Mesendoderm (in vitro differentiated cells): ENCODE measurements around the gene MERTK.

Source experiments
- DNase-seq: peaks from one replicate; pipeline ENCODE4 v3.0.0; 2013
- H2AK5ac ChIP-seq: 2 replicates; pipeline ENCODE4 v1.6.1; 2013; ENCODE audit warnings: low read length, inconsistent platforms
- H2BK120ac ChIP-seq: 2 replicates; pipeline ENCODE4 v1.6.1; 2013; ENCODE audit warnings: low read depth, mild to moderate bottlenecking, low read length, moderate library complexity, mixed read lengths
- H2BK15ac ChIP-seq: replicated peaks from 2 replicates; pipeline ENCODE4 v1.6.1; 2013; ENCODE audit warnings: low read depth, mild to moderate bottlenecking, moderate library complexity
- H2BK5ac ChIP-seq: 2 replicates; pipeline ENCODE4 v1.6.1; 2013; ENCODE audit warnings: low read length, inconsistent platforms
- H3K18ac ChIP-seq: 2 replicates; pipeline ENCODE4 v1.6.1; 2013; ENCODE audit warnings: mild to moderate bottlenecking, low read length, mixed read lengths
- H3K23ac ChIP-seq: one replicate; pipeline ENCODE4 v1.6.1; 2013; ENCODE audit warnings: low read length
- H3K27ac ChIP-seq: 2 replicates; pipeline ENCODE4 v1.5.1; 2013; ENCODE audit warnings: low read depth, mild to moderate bottlenecking, inconsistent platforms, low read length, moderate library complexity
- H3K27me3 ChIP-seq: 2 replicates; pipeline ENCODE4 v1.6.1; 2013; ENCODE audit warnings: low read length, control low read depth, mild to moderate bottlenecking, inconsistent platforms; ENCODE audit not compliant: insufficient read depth, poor library complexity
- H3K36me3 ChIP-seq: 2 replicates; pipeline ENCODE4 v1.6.1; 2013; ENCODE audit warnings: low read length, inconsistent platforms; ENCODE audit not compliant: control insufficient read depth, insufficient read depth
- H3K4ac ChIP-seq: one replicate; pipeline ENCODE4 v1.6.1; 2013; ENCODE audit warnings: low read depth, mild to moderate bottlenecking, low read length, moderate library complexity
- H3K4me1 ChIP-seq: 2 replicates; pipeline ENCODE4 v1.6.1; 2013; ENCODE audit warnings: low read depth, low read length, inconsistent platforms; ENCODE audit not compliant: control insufficient read depth
- H3K4me2 ChIP-seq: 2 replicates; pipeline ENCODE4 v1.6.1; 2013; ENCODE audit warnings: low read length
- H3K4me3 ChIP-seq: 2 replicates; pipeline ENCODE4 v1.5.1; 2013; ENCODE audit warnings: mild to moderate bottlenecking, low read length
- H3K56ac ChIP-seq: one replicate; pipeline ENCODE4 v1.6.1; 2013; ENCODE audit warnings: low read length
- H3K79me1 ChIP-seq: 2 replicates; pipeline ENCODE4 v1.6.1; 2013; ENCODE audit warnings: low read length, inconsistent platforms
- H3K79me2 ChIP-seq: 2 replicates; pipeline ENCODE4 v1.6.1; 2013; ENCODE audit warnings: mild to moderate bottlenecking, low read length; ENCODE audit not compliant: control insufficient read depth, insufficient read depth
- H3K9ac ChIP-seq: 2 replicates; pipeline ENCODE4 v1.6.1; 2013; ENCODE audit warnings: low read length, inconsistent platforms
- H4K5ac ChIP-seq: one replicate; pipeline ENCODE4 v1.6.1; 2013; ENCODE audit warnings: low read length
- H4K8ac ChIP-seq: one replicate; pipeline ENCODE4 v1.6.1; 2013; ENCODE audit warnings: low read depth, mild to moderate bottlenecking, control low read depth, low read length, moderate library complexity
- WGBS: extraction: QIAGEN DNeasy Blood & Tissue Kit; methylation state at CpG from one replicate; pipeline ENCODE4 v1.1.7; 2013; ENCODE audit warnings: low lambda C conversion rate, missing lambda C conversion rate; ENCODE audit not compliant: insufficient coverage; ENCODE audit errors: extremely low coverage; 5-methylcytosine and 5-hydroxymethylcytosine counted together

Gene MERTK

DNA sequence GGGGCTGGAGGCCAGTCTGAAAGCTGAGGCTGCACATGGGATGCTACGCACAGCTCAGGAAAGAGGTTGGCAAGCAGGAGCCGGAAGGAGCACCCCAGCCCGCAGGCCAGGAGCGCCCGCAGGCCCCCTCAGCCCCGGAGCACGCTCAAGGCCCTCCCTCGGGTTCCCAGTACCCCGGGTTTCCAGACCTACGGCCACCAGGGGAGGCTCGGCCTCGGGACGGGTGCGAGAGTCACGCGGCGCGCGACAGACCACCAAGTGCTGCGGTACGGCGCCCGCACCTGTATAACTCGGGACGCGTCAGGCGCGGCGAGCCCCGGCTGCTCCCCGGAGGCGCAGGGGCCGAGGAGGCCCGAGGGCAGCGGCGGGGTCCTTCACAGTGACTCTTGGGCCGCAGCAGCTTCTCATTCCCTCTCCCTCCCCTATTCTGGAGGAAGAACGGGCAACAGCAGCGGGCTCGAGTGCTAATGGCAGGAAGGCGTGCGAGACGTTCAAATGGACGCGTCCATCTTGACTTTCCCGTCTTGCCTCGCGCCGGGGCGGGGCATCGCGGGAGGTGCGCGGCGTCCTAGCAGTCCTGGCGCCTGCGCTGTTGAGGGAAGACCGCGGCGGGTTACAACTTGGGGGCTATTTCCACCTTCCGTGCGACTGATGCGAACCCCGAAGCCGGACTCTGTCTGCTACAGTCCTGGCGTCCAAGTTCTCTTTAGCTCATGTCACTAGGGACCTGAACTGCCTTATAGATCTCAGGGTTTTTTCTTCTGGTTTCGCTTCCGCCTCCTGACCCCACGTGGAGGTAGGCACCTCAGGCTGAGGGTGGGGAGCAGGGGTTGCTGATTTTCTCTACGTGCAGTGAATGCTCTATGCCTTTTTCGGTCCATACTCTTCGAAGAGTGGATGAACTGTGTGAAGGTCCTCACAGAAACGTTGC is 14.5 kb upstream of the MERTK start, which contains the start of gene ANAPC1:
Gene ANAPC1, minus strand, starts transcription at position 533 of the 931 bp plus-strand sequence. CDS start 3,368 bp downstream, outside the sequence.
- Histone ChIP-seq H4K5ac (peak within 1 kb of the TSS; percentile 47), H2AK5ac (no peak within 1 kb of the TSS), H3K4me3 (peak within 1 kb of the TSS; percentile 88), H2BK15ac (no peak within 1 kb of the TSS), H3K23ac (peak within 1 kb of the TSS; percentile 72), H3K4me1 (no peaks in the 10 kb centered on the region), H3K36me3 (no peaks in the 10 kb centered on the region), H4K8ac (peak within 1 kb of the TSS; percentile 16), H3K56ac (peak within 1 kb of the TSS; percentile 98), H3K4me2 (peak within 1 kb of the TSS; percentile 99), H2BK5ac (peak within 1 kb of the TSS; percentile 73), H3K79me2 (peaks cover 9% of the 10 kb centered on the region), H3K18ac (peak within 1 kb of the TSS; percentile 52), H3K27ac (peak within 1 kb of the TSS; percentile 58), H3K27me3 (no peaks in the 10 kb centered on the region), H3K4ac (peak within 1 kb of the TSS; percentile 49), H2BK120ac (no peak within 1 kb of the TSS), H3K79me1 (no peaks in the 10 kb centered on the region), H3K9ac (peak within 1 kb of the TSS; percentile 94)
- WGBS, result no CpG with 5 or more reads among the region's 73 CpGs
- DNase-seq, result peak; percentile 93

DNA sequence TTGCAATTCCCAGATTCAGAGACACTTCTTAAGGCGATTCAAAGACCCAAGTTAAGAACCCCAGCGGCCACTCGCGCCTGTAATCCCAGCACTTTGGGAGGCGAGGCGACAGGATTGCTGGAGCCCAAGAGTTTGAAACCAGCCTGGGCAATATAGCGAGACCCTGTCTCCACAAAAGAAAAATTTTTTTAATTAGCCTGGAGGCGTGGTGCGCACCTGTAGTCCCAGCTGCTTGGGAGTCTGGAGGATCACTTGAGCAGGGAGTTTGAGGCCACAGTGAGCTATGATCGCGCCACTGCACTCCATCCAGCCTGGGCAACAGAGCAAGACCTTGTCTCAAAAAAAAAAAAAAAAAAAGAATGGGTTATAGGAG is 13.8 kb upstream of the MERTK start:
- Histone ChIP-seq H3K4ac (peak overlapping the region; percentile 19), H2BK5ac (no peak overlapping the region), H2BK120ac (no peak overlapping the region), H3K23ac (no peak overlapping the region), H3K27me3 (no peaks in the 10 kb centered on the region), H3K4me3 (peak overlapping the region; percentile 88), H3K27ac (peak overlapping the region; percentile 37), H3K36me3 (no peaks in the 10 kb centered on the region), H3K56ac (peak overlapping the region; percentile 98), H3K79me1 (no peaks in the 10 kb centered on the region), H4K5ac (peak overlapping the region; percentile 47), H3K79me2 (peaks cover 9% of the 10 kb centered on the region), H3K18ac (peak overlapping the region; percentile 52), H3K9ac (peak overlapping the region; percentile 94), H3K4me2 (peak overlapping the region; percentile 99), H2BK15ac (no peak overlapping the region), H3K4me1 (no peaks in the 10 kb centered on the region), H4K8ac (peak overlapping the region; percentile 16), H2AK5ac (no peak overlapping the region)
- DNase-seq, result no peak
- WGBS, result no CpG with 5 or more reads among the region's 11 CpGs

DNA sequence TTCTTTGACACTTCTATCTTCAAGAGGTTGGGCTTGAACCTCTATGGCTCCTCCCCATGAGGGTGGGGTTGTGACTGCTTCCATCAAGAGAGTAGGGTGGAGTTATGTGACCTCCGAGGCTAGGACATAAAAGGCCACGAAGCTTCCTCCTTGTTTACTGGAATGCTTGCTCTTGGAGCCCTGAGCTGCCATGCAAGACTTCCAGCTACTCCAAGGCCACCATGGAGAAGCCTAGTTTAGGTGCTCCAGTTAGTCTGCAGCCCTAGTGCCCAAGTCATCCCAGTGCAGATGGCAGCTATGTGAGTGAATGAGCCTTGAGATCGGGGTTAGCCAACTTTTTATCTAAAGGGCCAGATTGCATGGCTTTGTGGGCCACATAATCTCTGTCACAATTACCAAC is 2.4 kb upstream of the MERTK start:
- H3K56ac ChIP-seq, result no peak overlapping the region
- peaks cover 7% of the 10 kb centered on the region for H3K79me2 ChIP-seq
- H4K8ac ChIP-seq, result no peak overlapping the region
- H2BK15ac ChIP-seq, result no peak overlapping the region
- no peak for DNase-seq
- peak overlapping the region; percentile 40 for H2AK5ac ChIP-seq
- peaks cover 4% of the 10 kb centered on the region for H3K4me1 ChIP-seq
- no peaks in the 10 kb centered on the region for H3K36me3 ChIP-seq
- no peak overlapping the region for H2BK5ac ChIP-seq
- H2BK120ac ChIP-seq, result no peak overlapping the region
- no peak overlapping the region for H3K23ac ChIP-seq
- no peak overlapping the region for H3K9ac ChIP-seq
- no CpG with 5 or more reads among the region's 3 CpGs for WGBS
- H3K27ac ChIP-seq, result no peak overlapping the region
- H3K79me1 ChIP-seq, result peaks cover 2% of the 10 kb centered on the region
- no peak overlapping the region for H3K18ac ChIP-seq
- H3K4me3 ChIP-seq, result no peak overlapping the region
- H4K5ac ChIP-seq, result no peak overlapping the region
- H3K27me3 ChIP-seq, result no peaks in the 10 kb centered on the region
- no peak overlapping the region for H3K4ac ChIP-seq
- H3K4me2 ChIP-seq, result no peak overlapping the region

DNA sequence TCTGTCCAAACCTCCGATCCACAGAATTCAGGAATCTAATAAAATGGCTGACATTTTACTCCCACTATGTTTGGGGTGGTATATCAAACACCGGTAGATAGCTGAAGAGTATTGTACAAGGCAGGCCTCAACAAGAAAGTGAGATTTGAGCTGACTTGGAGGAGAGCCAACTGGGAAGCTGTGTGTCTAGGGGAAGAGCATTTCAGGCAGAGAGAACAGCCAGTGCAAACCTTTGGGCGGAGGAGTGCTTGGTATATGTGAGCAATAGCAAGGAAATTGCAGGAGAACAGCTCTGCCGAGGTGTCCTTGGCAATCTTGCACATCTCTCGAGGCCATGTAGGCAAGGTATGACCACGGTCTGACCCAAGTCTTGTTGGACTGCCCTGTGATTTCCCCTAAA is 1.8 kb upstream of the MERTK start:
- H2BK5ac ChIP-seq, result no peak overlapping the region
- no peaks in the 10 kb centered on the region for H3K27me3 ChIP-seq
- H4K8ac ChIP-seq, result no peak overlapping the region
- DNase-seq, result no peak
- no peak overlapping the region for H3K4ac ChIP-seq
- no peak overlapping the region for H3K4me3 ChIP-seq
- WGBS, result no CpG with 5 or more reads among the region's 6 CpGs
- H3K18ac ChIP-seq, result no peak overlapping the region
- peaks cover 4% of the 10 kb centered on the region for H3K4me1 ChIP-seq
- H2BK120ac ChIP-seq, result no peak overlapping the region
- H3K79me1 ChIP-seq, result peaks cover 2% of the 10 kb centered on the region
- no peak overlapping the region for H3K9ac ChIP-seq
- H3K36me3 ChIP-seq, result no peaks in the 10 kb centered on the region
- peak overlapping the region; percentile 37 for H3K56ac ChIP-seq
- no peak overlapping the region for H2AK5ac ChIP-seq
- H2BK15ac ChIP-seq, result no peak overlapping the region
- no peak overlapping the region for H3K27ac ChIP-seq
- H3K79me2 ChIP-seq, result peaks cover 7% of the 10 kb centered on the region
- H3K4me2 ChIP-seq, result no peak overlapping the region
- no peak overlapping the region for H4K5ac ChIP-seq
- no peak overlapping the region for H3K23ac ChIP-seq

DNA sequence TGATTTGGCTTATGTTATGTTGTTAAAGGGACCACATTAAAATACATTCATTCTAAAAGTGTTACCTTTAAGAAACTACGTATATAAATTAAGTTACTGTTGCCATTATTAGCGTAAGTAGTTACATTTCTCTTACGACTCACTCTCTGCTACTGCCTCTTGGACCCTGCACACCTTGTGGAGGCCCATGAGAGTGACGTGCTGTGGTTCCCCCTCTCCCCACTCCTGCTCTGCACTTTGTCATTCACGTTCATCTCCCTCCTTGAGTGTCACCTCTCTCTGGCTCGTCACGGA is 830 bp upstream of the MERTK start:
- Histone ChIP-seq H3K27me3 (no peaks in the 10 kb centered on the region), H3K4me1 (peaks cover 8% of the 10 kb centered on the region), H3K56ac (peak overlapping the region; percentile 89), H2BK5ac (peak overlapping the region; percentile 14), H3K23ac (no peak overlapping the region), H3K4ac (no peak overlapping the region), H4K5ac (no peak overlapping the region), H2BK15ac (no peak overlapping the region), H3K27ac (no peak overlapping the region), H2BK120ac (no peak overlapping the region), H3K79me1 (peaks cover 6% of the 10 kb centered on the region), H3K36me3 (no peaks in the 10 kb centered on the region), H3K4me2 (peak overlapping the region; percentile 93), H3K9ac (peak overlapping the region; percentile 88), H2AK5ac (no peak overlapping the region), H3K79me2 (peaks cover 9% of the 10 kb centered on the region), H4K8ac (no peak overlapping the region), H3K4me3 (peak overlapping the region; percentile 53), H3K18ac (no peak overlapping the region)
- DNase-seq, result no peak
- WGBS, result no CpG with 5 or more reads among the region's 7 CpGs
